ACHN (cell line): ENCODE results near the gene USP15.
A peak's percentile ranks its signal among the peaks of the same experiment; 100 is the strongest.

Source experiments
- DNase-seq: peaks from one replicate; pipeline ENCODE4 v3.0.0-alpha.2; 2015
- in situ Hi-C: cut with HindIII; loops from 2 replicates; pipeline ENCODE4 v1.10.0; 2017; ENCODE audit warnings: low sequenced_read_pairs, low pct_ligation_motif_present, low pct_unique_long_range_greater_than_20kb

The USP15 gene

GRCh38 chr12:62259993-62260732 lies at the start of gene USP15:
USP15 (plus strand) TSS chr12:62260404; CDS start chr12:62260415, 11 bp downstream.
- DNase-seq: peak; percentile 99
- in situ Hi-C loops: no loop called here

- peak; percentile 57 for DNase-seq
- in situ Hi-C loops: no loop called here
Measured at GRCh38 chr12:62210422-62210821, 49.8 kb upstream of the USP15 start.

GRCh38 chr12:62211510-62211909 lies 48.7 kb upstream of the USP15 start:
- DNase-seq: no peak
- in situ Hi-C loops: no loop called here

GRCh38 chr12:62214846-62215245 lies 45.4 kb upstream of the USP15 start:
- no peak for DNase-seq
- in situ Hi-C loops: no loop called here

GRCh38 chr12:62215506-62215905 lies 44.7 kb upstream of the USP15 start:
- in situ Hi-C loops: no loop called here
- DNase-seq: no peak

GRCh38 chr12:62217466-62218194 lies 42.6 kb upstream of the USP15 start:
- in situ Hi-C loops: no loop called here
- DNase-seq: no peak

- in situ Hi-C loops: no loop called here
- DNase-seq: no peak
Measured at GRCh38 chr12:62221107-62221506, 39.1 kb upstream of the USP15 start.

- in situ Hi-C loops: no loop called here
- DNase-seq: no peak
Measured at GRCh38 chr12:62224601-62225000, 35.6 kb upstream of the USP15 start.

GRCh38 chr12:62227091-62227490 lies 33.1 kb upstream of the USP15 start:
- DNase-seq: no peak
- in situ Hi-C loops: no loop called here

- DNase-seq: no peak
- in situ Hi-C loops: no loop called here
Measured at GRCh38 chr12:62230652-62231051, 29.6 kb upstream of the USP15 start.

GRCh38 chr12:62232143-62232729 lies 28.0 kb upstream of the USP15 start:
- DNase-seq: no peak
- in situ Hi-C loops: no loop called here

- in situ Hi-C loops: no loop called here
- DNase-seq: no peak
Measured at GRCh38 chr12:62233805-62234204, 26.4 kb upstream of the USP15 start.

GRCh38 chr12:62239571-62239970 lies 20.6 kb upstream of the USP15 start:
- in situ Hi-C loops: no loop called here
- DNase-seq: no peak

- no peak for DNase-seq
- in situ Hi-C loops: no loop called here
Measured at GRCh38 chr12:62247281-62248045, 12.7 kb upstream of the USP15 start.

GRCh38 chr12:62248873-62249272 lies 11.3 kb upstream of the USP15 start:
- in situ Hi-C loops: no loop called here
- DNase-seq: no peak

GRCh38 chr12:62249419-62249818 lies 10.8 kb upstream of the USP15 start:
- no peak for DNase-seq
- in situ Hi-C loops: no loop called here

GRCh38 chr12:62250671-62251608 lies 9.3 kb upstream of the USP15 start:
- in situ Hi-C loops: no loop called here
- no peak for DNase-seq

- in situ Hi-C loops: no loop called here
- DNase-seq: no peak
Measured at GRCh38 chr12:62251609-62251958, 8.6 kb upstream of the USP15 start.
